Bone marrow (tissue), 2 donors: Measurements from ENCODE around the gene AADACL4.
A peak's percentile ranks its signal among the peaks of the same experiment; 100 is the strongest.

Experiments
- DNase-seq, 2 donors: peaks; one replicate each; lab custom pipeline; 2025; lab: John Stamatoyannopoulos, UW

The AADACL4 gene

DNA sequence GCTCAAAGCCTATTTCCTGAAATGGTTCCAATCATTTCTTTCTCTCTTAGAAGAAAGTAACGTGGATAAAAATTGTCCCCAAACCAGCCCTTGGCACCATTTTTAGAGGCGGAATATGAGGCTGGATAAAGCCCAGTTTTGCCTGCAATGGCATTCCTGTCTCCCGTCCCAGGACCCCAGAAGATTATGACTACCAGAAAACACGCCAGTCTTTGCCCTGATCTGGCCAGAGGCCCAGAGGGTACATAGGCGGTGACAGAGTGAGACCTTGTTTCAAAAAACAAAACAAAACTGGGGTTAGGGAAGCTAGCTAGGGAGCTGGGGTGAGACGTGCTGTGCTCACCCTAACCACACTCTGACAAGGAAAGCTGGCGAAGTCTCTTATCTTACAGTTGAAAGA lies at the start of gene AADACL4:
AADACL4 (plus strand) TSS at position 301 of the 400 bp plus-strand sequence. CDS start 462 bp downstream, outside the sequence.
- DNase-seq, result no peak

DNA sequence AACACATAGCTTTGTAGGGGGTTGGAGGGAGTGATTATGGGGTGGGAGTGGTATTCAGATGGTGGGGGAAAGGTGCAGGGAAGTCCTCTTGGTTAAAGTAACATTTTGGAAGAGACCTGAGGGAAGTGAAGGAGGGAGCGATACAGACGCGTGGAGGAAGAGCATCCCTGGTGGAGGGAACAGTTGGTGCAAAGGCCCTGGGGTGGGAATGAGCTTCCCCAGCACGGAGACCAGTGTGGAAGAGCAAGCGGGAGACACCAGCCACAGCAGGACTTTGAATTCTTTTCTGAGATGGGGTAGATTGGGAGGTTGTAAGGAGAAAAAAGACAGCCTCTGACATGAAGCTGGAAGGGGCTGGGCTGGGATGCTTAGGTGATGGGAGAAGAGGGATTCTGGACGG lies 49.4 kb upstream of the AADACL4 start:
- no peak for DNase-seq

DNA sequence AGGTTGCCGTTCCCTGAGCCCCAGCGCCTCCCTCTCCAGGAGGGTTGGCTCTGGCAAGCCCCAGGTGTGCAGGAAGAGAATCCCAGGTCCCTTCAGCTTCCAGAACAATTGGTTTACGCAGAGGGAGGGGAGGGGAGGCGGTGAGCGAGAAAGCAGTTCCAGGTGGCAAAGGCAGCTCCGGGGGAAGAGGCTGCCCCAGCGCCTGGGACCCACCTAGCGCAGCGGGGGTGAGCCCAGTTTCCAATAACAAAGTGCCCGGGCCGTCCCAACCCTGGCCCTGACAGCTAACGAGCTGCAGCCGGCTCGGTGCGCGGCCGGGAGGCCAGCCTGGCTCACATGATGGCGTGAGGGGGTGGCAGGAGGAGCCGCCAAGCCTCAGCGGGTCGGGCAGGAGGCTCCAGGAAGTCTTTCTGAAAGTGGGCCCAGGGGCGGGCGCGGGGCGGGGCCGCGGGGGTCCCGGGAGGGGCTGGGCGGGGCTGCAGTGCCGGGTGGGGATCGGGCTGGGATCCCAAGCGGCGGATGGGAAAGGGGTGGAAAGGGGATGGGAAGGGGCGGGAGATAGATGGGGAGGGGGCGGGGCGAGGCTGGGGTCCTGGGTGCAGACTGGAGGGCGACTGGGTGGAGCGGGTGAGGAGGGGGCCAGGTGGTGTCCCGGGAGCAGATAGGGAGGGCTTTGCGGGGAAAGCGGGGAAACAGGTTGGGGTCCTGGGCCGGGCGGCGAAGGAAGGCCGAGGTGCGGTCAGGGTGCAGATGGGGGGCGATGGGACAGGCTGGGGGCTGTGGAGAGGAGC lies 48.7 kb upstream of the AADACL4 start:
- DNase-seq, result no peak

DNA sequence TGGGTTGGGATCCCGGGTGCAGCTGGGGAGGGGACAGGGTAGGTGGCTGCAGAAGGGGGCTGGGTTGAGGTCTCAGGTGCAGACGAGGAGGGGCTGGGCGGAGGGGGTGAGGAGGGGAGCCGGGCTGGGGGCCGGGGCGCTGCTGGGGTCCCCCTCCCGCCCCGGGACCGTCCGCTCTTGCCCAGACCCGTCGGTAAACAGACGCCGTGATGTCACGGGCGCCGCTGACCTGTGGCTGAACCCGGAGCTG lies 48.2 kb upstream of the AADACL4 start:
- no peak for DNase-seq

DNA sequence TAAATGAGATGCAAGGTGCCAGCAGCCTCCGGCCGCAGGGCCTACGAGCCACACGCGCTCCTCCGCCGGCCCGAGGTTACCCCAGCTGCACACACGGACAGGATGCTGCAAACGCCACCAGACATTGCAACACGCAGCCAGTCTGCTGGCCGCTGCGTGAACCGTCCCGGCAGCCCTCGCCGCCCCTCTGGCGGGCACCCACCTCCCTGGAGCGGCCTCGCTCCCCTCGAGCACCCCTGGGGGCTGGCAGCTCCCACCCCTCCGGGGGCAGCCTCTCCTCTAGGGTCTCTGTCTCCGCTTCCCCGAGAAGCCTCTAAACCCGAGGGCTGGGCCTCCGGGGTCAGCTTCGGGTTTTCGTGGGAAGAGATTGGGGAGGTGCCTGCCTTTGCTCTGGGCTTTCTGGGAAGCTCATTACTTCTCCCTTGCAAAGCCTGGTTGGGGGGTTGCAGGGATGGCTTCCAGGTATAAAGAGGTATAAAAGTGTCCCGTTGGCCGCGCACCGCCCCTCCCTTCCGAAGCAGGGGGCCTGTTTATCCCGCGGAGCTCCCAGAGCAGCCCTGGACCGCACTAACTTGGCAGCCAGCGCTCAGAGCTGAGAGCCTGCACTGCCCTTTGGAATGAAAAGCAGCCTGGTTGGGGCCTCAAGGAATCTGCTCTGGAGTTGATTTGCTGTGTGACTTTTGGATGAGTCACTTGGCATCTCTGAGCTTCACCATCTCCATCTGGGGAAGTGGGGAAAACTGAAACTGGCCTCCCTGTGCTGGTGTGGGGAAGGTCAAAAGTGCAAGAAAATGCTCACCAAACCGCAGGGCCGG lies 47.7 kb upstream of the AADACL4 start:
- DNase-seq, result peak in 1 of 2 donors; percentile 20

DNA sequence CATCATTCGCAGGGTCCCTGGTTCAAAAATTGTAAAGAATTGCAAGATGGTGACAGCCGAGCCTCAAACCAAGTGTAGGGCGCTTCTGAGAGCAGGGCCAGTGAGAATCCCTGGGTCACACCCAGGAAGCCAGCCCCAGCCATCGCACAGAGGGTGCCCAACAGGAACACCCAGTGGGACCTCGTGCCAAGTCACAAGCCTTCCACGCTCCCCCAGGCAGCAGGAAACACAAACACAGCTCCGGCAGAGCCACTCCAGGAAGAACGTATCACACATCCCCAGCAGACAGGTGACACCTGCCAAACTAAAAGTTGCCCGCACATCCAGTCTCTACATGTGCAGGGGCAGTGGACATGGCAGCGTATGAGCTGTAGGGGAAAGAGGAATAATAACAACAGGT lies 46.1 kb upstream of the AADACL4 start:
- no peak for DNase-seq

DNA sequence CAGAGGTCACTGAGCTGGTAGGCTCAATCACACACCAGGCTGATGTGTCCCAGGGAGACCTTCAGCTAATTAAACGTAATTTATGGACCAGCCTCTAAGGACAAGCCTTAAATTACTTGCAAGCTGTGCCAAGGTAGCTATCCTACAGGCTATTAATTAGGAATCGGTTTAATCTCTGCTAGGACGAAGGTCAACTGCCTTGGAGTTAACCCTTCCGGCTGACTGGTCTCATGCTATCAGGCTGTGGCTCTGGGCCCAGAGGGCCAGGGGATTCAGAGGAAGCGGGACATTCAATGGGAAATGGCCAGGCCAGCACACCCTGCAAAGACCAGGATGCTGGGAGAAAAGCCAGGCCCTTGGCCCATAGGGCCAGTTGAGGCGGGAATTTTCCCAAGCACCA lies 44.9 kb upstream of the AADACL4 start:
- no peak for DNase-seq

DNA sequence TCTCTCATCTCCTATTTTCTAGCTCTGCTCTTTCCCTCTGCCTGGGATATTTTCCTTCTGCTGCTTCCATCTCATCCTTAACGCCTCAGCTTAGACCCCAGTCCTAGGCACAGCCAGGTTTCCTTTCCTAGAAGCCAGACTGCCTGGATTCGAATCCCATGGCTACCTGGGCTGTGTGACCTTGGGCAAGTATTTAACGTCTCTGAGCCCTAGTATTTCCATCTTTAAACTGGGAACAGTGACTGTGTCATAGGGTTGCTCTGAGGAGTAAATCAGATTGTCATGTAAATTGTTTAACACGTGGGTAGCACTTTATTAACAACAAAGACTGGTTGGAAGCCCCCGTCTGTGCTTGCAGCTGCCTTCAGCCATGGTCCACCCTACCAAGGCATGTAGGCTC lies 44.2 kb upstream of the AADACL4 start:
- DNase-seq, result no peak

DNA sequence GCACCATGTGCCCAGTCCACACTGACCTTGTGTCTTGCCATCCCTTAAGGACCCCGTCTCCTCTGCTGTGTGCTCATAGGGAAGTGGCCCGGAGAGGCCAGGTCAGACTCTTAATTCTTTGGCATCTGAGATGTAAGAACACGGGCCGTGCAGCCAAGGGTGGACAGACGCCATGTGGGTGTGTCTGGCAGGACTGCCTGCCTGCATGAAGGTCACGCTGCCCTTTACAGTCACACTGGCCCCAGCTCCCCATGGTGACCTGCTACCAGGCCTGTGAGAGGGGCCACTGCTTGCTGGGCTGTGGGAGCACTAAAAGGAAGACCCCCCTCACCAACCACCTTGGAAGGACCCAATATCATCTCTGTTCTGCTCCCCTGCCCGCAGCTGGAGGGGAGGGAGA lies 43.5 kb upstream of the AADACL4 start:
- DNase-seq, result no peak

DNA sequence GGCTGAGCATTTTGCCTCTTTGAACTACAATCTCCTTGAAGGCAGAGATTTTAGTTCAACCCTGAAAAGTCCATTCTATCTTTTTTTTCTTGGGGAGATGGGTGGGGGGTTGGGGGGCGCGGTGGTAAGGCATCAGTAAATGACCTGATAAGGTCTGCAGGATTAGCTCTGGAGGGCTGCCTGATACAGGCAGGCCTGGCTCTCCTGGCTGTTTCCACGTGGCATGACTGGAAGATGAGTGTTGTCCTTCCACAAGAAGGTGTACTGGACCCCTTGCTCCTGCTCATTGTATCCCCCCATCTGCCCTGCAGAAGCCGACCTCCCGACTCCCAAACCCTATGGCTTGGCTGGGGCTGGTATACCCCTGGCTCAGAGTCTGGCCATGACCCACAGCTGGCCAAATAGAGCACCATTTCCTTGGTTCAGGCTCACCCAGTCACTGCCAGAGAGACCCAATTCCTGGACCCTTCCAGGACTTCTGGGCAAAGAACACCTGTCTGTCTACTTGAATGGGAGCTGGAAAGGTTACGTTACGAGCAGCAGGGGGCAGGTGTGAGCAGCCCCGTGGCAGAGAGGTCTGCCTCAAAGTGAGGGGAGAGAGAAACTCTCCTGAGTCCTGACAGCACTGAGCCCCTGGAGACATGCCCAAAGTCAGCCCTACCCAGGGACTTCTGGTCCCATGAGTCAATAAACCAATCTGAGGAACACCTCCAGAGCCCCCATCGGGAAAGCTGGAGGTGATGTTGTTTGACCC lies 42.8 kb upstream of the AADACL4 start:
- DNase-seq, result no peak

DNA sequence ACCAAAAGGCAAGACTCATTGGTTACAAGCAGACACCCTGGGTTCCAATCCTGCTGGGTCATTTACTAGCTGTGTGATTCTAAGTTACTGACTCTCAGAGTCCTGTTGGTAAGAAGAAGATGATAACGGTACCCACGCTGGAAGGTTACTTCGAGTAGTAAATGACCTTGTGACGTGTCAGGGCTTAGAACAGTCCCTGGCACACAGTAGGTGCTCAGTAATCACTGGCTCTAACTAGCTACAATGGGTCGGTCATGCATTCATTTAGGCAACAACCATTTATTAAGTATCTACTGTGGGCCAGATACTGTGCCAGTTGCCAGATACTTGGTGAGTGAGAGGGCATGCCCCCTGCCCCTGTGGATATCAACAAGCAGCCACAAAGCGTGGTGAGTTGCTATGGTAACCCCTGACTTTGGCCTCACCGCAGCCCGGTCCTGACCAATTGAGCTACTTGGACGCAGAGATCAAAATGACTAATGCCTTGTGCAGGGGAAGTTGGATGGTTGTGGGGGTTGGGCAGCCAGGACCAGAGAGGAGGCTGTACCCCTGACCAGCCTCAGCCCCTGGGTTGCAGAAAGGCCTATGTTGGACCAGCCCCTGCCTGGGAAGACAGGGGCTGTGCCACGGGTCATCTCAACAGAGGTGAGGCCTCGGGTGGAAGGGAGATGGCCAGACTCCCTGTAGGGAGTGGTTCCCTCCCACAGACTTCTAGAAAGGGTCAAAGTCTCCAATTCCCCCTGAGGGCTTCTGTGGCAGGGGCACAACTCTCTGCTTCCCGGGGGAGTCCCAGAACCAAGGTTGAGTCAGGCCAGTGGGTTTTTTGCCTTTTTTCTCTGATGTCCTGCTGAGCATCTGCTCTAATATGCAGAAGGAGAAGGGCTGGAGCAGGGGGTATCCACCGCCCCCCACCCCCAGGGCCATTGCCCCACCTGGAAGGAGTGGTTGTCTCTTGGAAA lies 41.9 kb upstream of the AADACL4 start:
- DNase-seq, result no peak

DNA sequence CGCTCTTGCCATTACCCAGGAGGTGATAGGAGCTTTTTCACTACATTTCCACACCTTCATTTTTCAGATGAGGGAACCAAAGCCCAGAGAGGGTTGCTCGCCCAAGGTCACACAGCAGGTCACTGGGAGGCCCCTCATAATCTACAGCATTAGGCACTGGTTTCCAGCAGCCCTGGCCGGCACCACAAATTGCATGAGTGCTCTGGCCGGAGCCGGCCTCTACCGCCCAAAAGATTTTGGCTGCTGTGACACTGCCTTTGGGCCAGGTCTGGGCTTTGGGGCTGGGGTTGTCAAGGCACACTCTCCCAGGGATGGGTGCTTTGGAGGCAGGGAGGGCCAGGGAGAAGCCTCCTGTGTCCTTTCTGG lies 41.2 kb upstream of the AADACL4 start:
- DNase-seq, result no peak

DNA sequence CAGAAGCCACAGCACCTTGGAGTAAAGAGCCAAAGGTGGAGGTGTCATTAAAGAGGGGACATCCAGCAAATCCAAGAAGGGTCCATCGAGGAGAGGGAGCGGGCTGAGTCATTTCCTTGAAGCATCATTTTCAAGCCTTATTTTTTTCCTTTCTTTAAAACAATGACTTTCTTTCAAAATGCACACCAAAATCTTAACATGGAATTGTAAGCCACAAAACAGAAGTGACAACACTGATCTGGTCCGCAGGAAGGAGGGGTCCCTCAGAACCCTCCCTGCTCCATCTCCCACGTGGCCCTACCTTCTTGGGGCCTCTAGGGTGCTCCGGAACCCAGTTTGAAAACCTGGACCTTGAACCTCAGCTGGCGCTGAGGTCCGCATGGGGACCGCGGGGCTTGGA lies 40.7 kb upstream of the AADACL4 start:
- no peak for DNase-seq

DNA sequence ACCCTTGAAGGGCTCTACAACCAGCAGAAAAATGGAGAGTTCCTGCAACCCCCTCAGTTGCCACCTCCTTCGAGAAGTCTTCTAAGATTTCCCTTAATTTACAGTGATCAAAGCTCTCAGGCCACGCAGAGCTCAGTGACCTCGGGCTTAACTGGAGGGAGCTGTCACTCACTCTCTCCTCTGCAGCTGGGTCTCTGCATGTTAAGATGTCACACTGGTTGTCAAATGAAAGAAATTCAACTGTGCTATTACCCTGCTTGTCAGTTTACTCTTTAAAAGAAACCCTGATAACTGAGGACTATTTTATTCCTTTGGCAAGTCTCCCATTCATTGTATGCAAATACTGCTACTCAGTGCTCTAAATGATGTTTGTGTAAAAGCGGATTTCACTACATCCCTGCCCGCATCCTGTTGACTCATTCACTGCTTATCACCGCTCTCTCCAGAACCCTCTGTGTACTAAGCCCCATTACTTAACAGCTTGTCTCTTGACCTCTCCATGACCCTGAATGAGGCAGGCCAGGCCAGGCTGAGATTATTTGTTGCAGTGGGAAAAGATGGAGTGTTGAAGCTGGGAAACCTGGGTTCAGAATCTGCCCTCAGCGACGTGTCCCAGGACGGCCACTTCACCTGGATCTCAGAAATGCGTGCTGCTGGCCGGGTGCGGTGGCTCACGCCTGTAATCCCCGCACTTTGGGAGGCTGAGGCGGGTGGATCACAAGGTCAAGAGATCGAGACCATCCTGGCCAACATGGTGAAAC lies 39.6 kb upstream of the AADACL4 start:
- DNase-seq, result peak; percentile 17 to 93

DNA sequence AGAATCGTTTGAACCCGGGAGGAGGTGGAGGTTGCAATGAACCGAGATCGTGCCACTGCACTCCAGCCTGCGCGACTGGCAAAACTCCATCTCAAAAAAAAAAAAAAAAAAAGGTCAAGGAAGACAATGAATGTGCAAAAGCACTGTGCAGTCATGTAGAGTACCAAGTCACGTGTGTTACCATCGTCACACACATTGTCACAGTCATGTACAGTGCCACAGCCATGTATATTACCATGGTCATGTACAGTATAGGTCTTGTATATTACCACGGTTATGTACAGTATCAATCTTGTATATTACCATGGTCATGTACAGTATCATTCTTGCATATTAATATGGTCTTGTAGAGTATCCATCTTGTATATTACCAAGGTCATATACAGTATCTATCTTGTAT lies 38.9 kb upstream of the AADACL4 start:
- no peak for DNase-seq

DNA sequence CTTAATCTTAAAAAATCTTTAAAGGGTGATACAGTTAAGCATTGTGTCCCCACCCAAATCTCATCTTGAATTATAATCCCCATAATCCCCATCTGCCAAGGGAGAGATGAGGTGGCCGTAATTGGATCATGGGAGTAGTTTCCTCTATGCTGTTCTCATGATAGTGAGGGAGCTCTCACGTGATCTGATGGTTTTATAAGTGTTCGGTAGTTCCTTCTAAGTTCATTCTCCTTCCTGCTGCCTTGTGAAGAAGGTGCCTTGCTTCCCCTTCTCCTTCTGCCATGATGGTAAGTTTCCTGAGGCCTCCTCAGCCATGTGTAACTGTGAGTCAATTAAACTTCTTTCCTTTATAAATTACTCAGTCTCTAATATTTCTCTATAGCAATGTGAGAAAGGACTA lies 36.6 kb upstream of the AADACL4 start:
- DNase-seq, result no peak

DNA sequence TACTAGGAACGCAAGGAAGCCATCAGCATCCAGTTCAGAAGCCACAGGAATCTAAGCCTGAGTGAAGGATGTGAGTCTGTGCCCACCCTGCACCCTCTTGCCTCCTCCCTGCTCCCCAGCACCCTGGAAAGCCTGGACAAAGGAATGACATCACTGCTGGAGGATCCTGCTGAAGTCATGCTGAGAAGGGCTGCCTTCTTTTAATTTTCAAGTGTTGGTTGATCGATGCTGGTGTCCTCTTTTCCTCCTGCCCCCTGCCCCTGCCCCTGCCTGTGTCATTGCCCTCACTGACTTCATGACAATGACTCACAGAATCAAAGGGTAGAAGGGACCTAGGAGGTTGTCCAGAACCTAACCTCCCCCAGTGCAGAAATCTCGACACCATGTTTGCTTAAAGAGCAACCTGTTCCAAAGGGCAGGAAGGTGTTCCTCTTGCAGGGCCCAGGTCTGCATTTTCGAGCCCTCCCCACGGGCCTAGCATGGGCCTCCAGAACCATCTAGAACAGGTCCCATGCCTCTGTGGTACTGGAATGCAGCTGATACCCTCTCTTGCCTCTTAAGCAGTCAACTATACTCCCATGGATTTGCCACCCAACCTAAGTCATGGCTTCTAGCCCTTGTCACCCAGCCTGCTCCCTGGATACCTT lies 35.5 kb upstream of the AADACL4 start:
- no peak for DNase-seq

DNA sequence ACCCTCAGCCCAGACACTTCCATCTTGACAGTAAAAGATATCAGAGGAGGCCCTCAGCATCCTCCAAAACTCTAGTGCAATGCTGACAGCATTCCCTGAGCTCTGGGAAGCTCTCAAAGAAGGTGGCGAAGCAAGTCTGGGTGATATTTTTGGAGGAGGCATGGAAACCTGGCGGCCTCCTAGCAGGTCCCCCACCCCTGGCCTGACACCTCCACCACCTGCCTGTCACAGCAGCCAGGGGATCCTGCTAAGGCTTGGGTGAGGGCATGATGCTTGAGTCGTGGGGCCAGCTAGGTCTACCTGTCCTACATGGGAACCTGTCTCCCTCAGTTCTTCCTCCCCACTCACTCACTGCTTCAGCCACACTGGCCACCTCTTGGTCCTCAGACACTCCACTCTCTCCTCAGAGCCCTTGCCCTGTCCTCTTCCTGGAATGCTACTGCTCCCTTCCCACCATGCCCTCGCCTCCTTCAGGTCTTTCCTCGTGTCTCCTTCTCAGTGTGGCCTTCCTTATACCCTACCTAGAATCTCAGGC lies 34.3 kb upstream of the AADACL4 start:
- DNase-seq, result no peak

DNA sequence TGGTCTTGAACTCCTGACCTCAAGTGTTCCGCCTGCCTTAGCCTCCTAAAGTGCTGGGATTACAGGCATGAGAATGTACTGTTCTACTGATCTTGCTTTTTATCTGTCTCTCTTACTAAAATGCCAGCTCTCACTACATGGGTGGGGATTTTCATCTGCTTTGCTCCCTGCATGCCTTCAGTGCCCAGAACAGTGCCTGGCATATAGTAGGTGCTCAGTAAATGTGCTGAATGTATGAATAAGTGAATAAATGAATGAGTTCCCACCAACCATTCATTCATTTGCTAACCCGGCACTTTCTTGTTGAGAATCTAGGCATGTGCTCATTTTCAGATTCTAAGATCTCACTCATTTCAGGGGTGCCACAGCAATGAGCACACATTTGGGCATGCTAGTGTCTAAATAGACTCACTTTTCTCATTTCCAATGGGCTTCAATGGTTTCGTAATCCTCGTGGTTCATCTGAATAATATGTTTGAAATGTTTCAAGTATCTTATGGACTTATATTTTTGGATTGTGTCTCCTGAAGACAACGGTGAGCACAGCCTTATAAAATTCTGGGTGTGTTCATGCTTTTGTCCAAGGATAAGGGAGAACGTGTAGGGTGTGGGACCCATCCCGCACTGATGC lies 33.5 kb upstream of the AADACL4 start:
- DNase-seq, result no peak

DNA sequence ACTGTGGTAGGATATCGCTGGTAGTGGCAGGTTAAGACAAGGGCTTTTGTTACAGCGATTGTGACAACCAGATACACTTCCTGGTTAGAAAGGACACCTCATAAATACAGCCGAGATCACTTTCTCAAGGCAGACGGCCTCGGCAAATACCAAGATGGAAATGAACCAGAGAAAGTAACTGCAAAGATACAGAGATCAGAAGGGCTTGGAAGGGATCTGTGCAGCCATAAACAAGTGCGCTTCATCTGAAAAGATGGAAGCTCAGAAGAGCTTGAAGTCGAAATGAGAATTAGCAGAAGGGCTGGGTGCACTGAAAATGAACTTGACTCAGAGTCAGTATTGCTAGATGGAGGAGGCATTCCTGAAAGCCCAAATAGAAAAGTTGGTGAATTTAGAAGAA lies 32.9 kb upstream of the AADACL4 start:
- DNase-seq, result no peak
